Measurements from ENCODE around the gene IRAK4. TPM values are rescaled to one million over a fixed set of nuclear protein-coding genes. Genes with fewer than 3 reads are reported as not detected.
"Not testable (repeated sequence)": the region's sequence is repeated elsewhere in the genome, so short reads cannot be mapped to it uniquely, and the experiment has no call there.

The IRAK4 gene
- total RNA-seq, 2 experiments from 2014 or later, result 32.9 to 37.7 TPM

DNA sequence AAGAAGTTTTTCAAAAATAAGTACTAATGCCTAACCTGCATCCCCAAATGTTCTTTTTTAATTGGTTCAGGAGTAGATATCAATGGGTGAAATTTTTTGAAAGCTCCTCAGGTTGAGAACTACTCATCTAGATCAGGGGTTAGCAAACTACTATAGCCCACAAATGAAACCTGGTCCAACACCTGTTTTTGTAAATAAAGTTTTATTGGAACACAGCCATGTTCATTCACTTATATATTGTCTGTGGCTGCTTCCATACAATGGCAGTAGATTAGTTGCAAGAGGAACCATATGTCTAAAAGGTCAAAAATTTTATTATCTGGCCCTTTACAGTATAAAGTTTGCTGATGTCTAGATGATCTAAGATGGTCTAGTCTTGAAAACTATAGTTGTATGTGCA is 13.9 kb upstream of the IRAK4 start:
- H3K27ac Mint-ChIP-seq, result no peak overlapping the region
- no peak overlapping the region for H3K4me3 Mint-ChIP-seq
- peaks cover 41% of the 10 kb centered on the region for H3K36me3 Mint-ChIP-seq (ENCODE audit: low read depth)
- ATAC-seq (no peak), DNase-seq (no peak)
- H3K9me3 Mint-ChIP-seq (ENCODE audit: insufficient read depth), result no peaks in the 10 kb centered on the region
- ChIA-PET CTCF (no interaction called here), POLR2A (no interaction called here)
- H3K27me3 Mint-ChIP-seq (ENCODE audit: low read depth), result no peaks in the 10 kb centered on the region
- peaks cover 9% of the 10 kb centered on the region for H3K4me1 Mint-ChIP-seq (ENCODE audit: low read depth)

DNA sequence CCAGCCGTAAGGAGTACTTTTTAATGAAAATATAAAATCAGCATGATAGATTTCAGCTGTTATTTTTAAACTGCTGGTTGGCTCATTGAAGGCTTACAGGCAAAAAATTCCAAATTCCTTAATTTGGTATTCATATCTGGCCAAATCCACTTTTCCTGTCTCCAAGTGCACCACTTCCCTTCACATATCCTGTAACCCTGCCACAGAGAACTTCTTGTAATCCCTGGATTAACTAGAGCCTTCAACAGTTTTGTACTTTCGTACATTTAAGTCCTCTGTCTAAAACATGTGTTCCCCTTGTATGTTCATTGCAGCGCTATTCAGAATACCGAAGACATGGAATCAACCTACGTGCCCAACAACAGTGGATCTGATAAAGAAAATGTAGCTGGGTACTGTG is 9.7 kb upstream of the IRAK4 start:
- ChIA-PET POLR2A (interaction anchor here (1.6 kb wide), 1 partner anchor 10 kb away, joined by 6 read pairs; the partner anchor contains the start of genes IRAK4 and PUS7L), CTCF (no interaction called here)
- ATAC-seq, result no peak
- Mint-ChIP-seq H3K36me3 (ENCODE audit: low read depth) (peaks cover 48% of the 10 kb centered on the region), H3K4me3 (no peak overlapping the region), H3K27ac (no peak overlapping the region), H3K9me3 (ENCODE audit: insufficient read depth) (peaks cover 4% of the 10 kb centered on the region), H3K27me3 (ENCODE audit: low read depth) (no peaks in the 10 kb centered on the region), H3K4me1 (ENCODE audit: low read depth) (peaks cover 16% of the 10 kb centered on the region)
- DNase-seq, result no peak

DNA sequence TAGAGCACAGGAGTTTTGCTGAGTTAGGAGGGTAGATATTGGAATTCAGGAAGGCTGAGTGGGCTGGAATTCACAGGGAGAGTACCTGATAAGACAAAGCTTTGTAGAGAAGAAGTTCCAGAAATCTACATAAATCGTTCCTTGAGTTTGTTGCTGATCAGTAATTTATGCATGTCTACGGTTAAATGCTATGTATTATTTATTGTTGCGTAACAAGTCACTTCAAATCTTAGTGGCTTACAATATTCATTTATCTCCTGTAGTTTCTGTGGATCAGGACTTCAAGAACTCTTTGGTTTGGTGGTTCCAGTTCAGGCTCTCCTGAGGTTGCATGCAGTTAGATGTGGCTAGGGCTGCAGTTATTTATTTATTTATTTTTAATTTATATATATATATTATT is 7.9 kb upstream of the IRAK4 start:
- H3K9me3 Mint-ChIP-seq (ENCODE audit: insufficient read depth), result peaks cover 4% of the 10 kb centered on the region
- H3K36me3 Mint-ChIP-seq (ENCODE audit: low read depth), result peaks cover 52% of the 10 kb centered on the region
- POLR2A ChIA-PET, result no interaction called here
- ATAC-seq (no peak), DNase-seq (no peak)
- CTCF ChIA-PET, result interaction anchor here (1.2 kb wide), 1 partner anchor 8 kb away, joined by 5 read pairs; the partner anchor contains the start of genes IRAK4 and PUS7L
- no peak overlapping the region for H3K4me3 Mint-ChIP-seq
- H3K27ac Mint-ChIP-seq, result no peak overlapping the region
- no peaks in the 10 kb centered on the region for H3K27me3 Mint-ChIP-seq (ENCODE audit: low read depth)
- peaks cover 28% of the 10 kb centered on the region for H3K4me1 Mint-ChIP-seq (ENCODE audit: low read depth)

DNA sequence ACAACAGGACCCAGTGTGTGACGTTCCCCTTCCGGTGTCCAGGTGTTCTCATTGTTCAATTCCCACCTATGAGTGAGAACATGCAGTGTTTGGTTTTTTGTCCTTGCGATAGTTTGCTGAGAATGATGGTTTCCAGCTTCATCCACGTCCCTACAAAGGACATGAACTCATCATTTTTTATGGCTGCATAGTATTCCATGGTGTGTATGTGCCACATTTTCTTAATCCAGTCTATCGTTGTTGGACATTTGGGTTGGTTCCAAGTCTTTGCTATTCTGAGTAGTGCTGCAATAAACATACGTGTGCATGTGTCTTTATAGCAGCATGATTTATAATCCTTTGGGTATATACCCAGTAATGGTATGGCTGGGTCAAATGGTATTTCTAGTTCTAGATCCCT is 7.4 kb upstream of the IRAK4 start:
- peaks cover 30% of the 10 kb centered on the region for H3K4me1 Mint-ChIP-seq (ENCODE audit: low read depth)
- H3K27me3 Mint-ChIP-seq (ENCODE audit: low read depth); CTCF ChIA-PET; DNase-seq; H3K4me3 Mint-ChIP-seq; H3K9me3 Mint-ChIP-seq (ENCODE audit: insufficient read depth); POLR2A ChIA-PET; H3K27ac Mint-ChIP-seq; ATAC-seq: not testable (repeated sequence)
- peaks cover 53% of the 10 kb centered on the region for H3K36me3 Mint-ChIP-seq (ENCODE audit: low read depth)

DNA sequence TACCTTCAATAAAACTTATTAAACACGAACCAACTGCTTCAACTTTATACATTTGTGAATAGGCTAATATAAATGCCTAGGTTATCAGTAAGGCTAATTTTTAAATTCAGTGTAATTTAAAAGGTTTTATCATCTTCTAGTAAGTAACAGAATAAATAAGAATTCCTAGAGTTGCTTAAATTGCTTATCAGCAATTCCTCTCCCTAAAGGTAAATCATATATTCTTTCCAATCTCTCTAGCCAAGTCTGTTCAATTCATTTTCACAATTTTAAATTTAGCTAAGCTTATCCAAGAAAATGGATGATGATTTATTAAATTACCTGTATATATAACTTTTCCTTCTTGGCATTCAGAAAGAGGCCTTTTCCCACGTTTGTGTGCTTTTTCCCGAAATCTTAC is 4.7 kb upstream of the IRAK4 start:
- no peak for DNase-seq
- Mint-ChIP-seq H3K4me1 (ENCODE audit: low read depth) (peaks cover 41% of the 10 kb centered on the region), H3K27ac (no peak overlapping the region), H3K36me3 (ENCODE audit: low read depth) (peaks cover 52% of the 10 kb centered on the region), H3K27me3 (ENCODE audit: low read depth) (no peaks in the 10 kb centered on the region), H3K9me3 (ENCODE audit: insufficient read depth) (peaks cover 4% of the 10 kb centered on the region), H3K4me3 (no peak overlapping the region)
- POLR2A ChIA-PET, result no interaction called here
- CTCF ChIA-PET, result interaction anchor here (1.3 kb wide), 1 partner anchor 128 kb away, joined by 3 read pairs; no protein-coding TSS in a partner anchor
- no peak for ATAC-seq

DNA sequence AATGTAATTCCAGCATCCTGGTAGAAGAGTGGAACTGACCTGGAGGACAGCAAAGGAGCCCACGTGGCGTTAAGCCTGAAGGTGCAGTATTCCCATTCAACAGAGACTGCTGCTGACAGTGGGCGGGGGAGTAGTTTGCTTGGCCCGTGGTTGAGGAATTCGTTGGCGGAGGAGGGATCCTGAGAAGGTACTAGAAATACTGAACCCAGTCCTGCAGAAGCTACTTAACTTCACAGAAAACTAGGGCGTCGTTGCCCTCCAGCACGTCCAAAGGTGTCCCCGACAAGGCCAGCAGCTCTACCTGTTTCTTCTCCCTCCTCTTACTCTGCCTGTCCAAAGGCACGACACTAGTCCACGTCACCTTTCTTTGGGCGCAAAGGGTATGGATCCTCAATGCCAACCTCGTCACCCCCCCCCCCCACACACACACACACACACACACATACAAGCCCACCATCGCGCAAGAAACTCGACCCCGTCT is 464 bp upstream of the IRAK4 start:
- Mint-ChIP-seq H3K4me3 (peak overlapping the region; percentile 97), H3K27me3 (ENCODE audit: low read depth) (no peaks in the 10 kb centered on the region), H3K27ac (peak overlapping the region; percentile 99), H3K4me1 (ENCODE audit: low read depth) (peaks cover 61% of the 10 kb centered on the region), H3K36me3 (ENCODE audit: low read depth) (peaks cover 53% of the 10 kb centered on the region), H3K9me3 (ENCODE audit: insufficient read depth) (no peaks in the 10 kb centered on the region)
- POLR2A ChIA-PET, result interaction anchor here (0.9 to 3.0 kb wide), 6 partner anchors 9 to 53 kb away, joined by 3 to 42 read pairs (median 8); partner anchors contain the start of gene TWF1
- peak; percentile 20 for ATAC-seq
- CTCF ChIA-PET, result interaction anchor here (1.2 to 2.0 kb wide), 3 partner anchors 8 to 48 kb away, joined by 3 to 26 read pairs (median 5); partner anchors contain the start of gene TWF1
- no peak for DNase-seq

DNA sequence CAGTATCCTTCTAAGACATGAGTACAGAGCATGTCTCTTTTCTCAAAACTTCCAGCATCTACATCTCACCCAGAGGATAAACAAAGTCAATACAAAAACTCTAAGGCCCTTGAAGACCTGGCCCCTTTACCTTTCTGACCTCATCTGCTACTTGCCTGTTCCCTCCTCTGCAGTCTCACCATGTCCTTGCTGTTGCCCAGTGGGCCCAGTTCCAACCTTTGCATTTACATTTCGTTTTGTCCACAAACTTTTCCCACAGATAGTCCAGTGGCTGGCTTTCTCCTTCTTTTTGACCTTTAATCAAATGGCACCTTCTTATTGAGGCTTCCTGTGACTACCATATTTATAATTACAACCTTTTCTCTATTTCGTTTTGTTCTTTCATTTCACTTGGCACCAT is 1.6 kb downstream of the IRAK4 start:
- DNase-seq (no peak), ATAC-seq (no peak)
- CTCF ChIA-PET, result interaction anchor here (1.7 kb wide), 1 partner anchor 123 kb away, joined by 7 read pairs; no protein-coding TSS in a partner anchor
- no peaks in the 10 kb centered on the region for H3K27me3 Mint-ChIP-seq (ENCODE audit: low read depth)
- H3K4me3 Mint-ChIP-seq, result peak overlapping the region; percentile 97
- peaks cover 51% of the 10 kb centered on the region for H3K36me3 Mint-ChIP-seq (ENCODE audit: low read depth)
- no peaks in the 10 kb centered on the region for H3K9me3 Mint-ChIP-seq (ENCODE audit: insufficient read depth)
- H3K4me1 Mint-ChIP-seq (ENCODE audit: low read depth), result peaks cover 55% of the 10 kb centered on the region
- peak overlapping the region; percentile 99 for H3K27ac Mint-ChIP-seq
- POLR2A ChIA-PET, result interaction anchor here (1.0 to 3.0 kb wide), 3 partner anchors 12 to 46 kb away, joined by 4 to 42 read pairs (median 4); partner anchors contain the start of gene TWF1

DNA sequence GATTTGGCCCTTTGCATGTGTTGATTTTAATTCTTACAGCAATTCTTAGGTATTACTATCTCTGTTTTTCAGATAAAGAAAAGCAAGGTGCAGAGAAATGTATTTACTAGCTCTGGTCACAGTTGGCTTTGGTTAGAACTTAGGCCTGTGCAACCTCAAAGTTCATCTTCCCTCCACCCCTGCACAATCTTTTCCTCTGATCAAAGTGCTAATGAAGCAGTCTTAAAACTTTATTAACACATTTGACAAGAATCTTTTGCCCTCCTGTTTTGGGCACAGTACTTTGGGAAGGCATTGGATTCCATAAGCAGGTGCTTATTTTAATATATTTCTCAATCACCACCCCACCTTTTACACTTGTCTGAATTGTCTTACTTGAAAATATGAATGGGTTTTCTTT is 2.7 kb downstream of the IRAK4 start:
- H3K4me3 Mint-ChIP-seq, result peak overlapping the region; percentile 46
- H3K36me3 Mint-ChIP-seq (ENCODE audit: low read depth), result peaks cover 44% of the 10 kb centered on the region
- H3K27me3 Mint-ChIP-seq (ENCODE audit: low read depth), result no peaks in the 10 kb centered on the region
- ChIA-PET CTCF (no interaction called here), POLR2A (interaction anchor here (3.0 kb wide), 1 partner anchor 45 kb away, joined by 42 read pairs; the partner anchor contains the start of gene TWF1)
- ATAC-seq (no peak), DNase-seq (no peak)
- H3K4me1 Mint-ChIP-seq (ENCODE audit: low read depth), result peaks cover 48% of the 10 kb centered on the region
- H3K9me3 Mint-ChIP-seq (ENCODE audit: insufficient read depth), result no peaks in the 10 kb centered on the region
- peak overlapping the region; percentile 22 for H3K27ac Mint-ChIP-seq

DNA sequence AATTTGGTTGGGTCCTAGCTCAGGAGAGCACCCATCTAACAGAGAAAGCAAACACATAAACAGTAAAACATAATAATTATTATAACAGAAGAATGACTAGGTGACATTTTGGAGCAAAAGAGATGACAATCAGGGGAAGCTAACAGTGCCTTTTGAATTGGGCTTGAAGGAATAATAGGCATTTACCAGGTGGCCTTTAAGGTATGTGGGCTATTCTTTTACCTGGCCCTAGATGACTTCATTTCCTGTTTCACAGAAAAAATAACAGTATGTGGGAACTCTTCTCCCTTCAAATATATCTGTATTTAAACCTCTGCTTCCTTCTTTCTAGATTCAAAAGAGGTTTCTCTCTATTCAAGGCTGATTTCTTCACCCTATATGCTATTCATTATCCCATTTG is 3.8 kb downstream of the IRAK4 start:
- ATAC-seq, result no peak
- Mint-ChIP-seq H3K27me3 (ENCODE audit: low read depth) (no peaks in the 10 kb centered on the region), H3K9me3 (ENCODE audit: insufficient read depth) (no peaks in the 10 kb centered on the region), H3K4me3 (no peak overlapping the region), H3K36me3 (ENCODE audit: low read depth) (peaks cover 39% of the 10 kb centered on the region), H3K27ac (no peak overlapping the region), H3K4me1 (ENCODE audit: low read depth) (peaks cover 40% of the 10 kb centered on the region)
- no peak for DNase-seq
- ChIA-PET CTCF (interaction anchor here (0.6 to 1.5 kb wide), 4 partner anchors 10 to 121 kb away, joined by 3 to 6 read pairs (median 4); no protein-coding TSS in a partner anchor), POLR2A (interaction anchor here (1.6 kb wide), 1 partner anchor 44 kb away, joined by 4 read pairs; the partner anchor contains the start of gene TWF1)

DNA sequence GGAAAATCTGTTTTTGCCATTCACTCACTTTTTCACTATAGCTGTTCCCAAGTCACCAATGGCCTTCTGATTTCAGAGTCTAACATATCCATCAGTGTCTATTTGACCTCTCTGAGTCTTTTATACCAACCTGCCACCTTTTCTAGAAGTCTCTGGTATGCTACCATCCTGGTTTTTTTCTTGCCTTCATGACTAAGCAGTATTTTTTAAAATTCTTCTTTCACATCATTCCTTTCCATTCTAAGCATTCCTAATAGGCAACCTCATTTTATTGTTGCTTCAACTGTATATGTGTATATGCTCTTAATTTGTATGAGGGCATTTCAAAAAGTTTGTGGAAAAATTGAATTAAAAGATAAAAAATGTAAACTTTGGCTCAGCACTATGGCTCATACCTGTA is 5.0 kb downstream of the IRAK4 start:
- Mint-ChIP-seq H3K9me3 (ENCODE audit: insufficient read depth) (no peaks in the 10 kb centered on the region), H3K4me1 (ENCODE audit: low read depth) (peaks cover 33% of the 10 kb centered on the region), H3K27ac (no peak overlapping the region), H3K27me3 (ENCODE audit: low read depth) (no peaks in the 10 kb centered on the region), H3K36me3 (ENCODE audit: low read depth) (peaks cover 46% of the 10 kb centered on the region), H3K4me3 (no peak overlapping the region)
- ATAC-seq, result no peak
- ChIA-PET CTCF (no interaction called here), POLR2A (interaction anchor here (1.6 kb wide), 1 partner anchor 43 kb away, joined by 4 read pairs; the partner anchor contains the start of gene TWF1)
- DNase-seq, result no peak

DNA sequence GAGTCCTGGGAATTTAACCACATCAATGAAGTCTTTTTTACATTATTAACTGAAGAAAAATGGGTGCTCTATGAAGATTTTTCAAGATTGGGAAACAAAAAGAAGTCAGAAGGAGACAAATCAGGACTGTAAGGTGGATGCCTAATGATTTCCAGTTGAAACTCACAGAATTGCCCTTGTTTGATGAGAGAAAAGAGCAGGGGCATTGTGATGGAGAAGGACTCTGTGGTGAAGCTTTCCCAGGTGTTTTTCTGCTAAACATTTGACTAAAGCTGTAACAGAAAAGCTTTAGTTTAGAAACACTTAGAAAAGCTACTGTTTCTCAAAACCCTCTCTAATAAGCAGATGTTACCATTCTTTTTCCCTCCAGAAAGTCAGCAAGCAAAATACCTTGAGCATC is 5.8 kb downstream of the IRAK4 start:
- Mint-ChIP-seq H3K36me3 (ENCODE audit: low read depth) (peaks cover 46% of the 10 kb centered on the region), H3K9me3 (ENCODE audit: insufficient read depth) (no peaks in the 10 kb centered on the region), H3K27ac (no peak overlapping the region), H3K4me1 (ENCODE audit: low read depth) (peaks cover 31% of the 10 kb centered on the region), H3K27me3 (ENCODE audit: low read depth) (no peaks in the 10 kb centered on the region), H3K4me3 (no peak overlapping the region)
- ChIA-PET CTCF (interaction anchor here (0.8 kb wide), 1 partner anchor 16 kb away, joined by 3 read pairs; no protein-coding TSS in a partner anchor), POLR2A (no interaction called here)
- DNase-seq, result no peak
- ATAC-seq, result no peak

DNA sequence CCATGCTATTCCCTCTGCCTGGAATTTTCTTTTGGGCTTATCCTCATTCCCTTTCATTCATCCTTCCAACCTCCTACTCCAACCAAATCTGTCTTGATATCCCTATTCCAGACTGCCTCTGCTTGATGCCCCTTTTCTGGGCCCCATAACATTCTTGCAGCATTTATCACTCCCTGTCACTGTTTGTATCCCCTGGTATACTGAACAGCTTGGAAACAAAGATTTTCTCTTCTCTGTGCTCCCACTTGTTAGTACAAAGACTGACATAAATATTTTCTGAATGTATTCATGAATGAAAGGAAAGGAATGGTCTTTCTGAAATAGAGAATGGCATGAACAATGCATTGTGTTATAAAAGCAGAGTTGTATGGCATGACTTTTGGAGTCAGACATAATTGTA is 7.5 kb downstream of the IRAK4 start:
- Mint-ChIP-seq H3K4me3 (no peak overlapping the region), H3K9me3 (ENCODE audit: insufficient read depth) (no peaks in the 10 kb centered on the region), H3K27me3 (ENCODE audit: low read depth) (no peaks in the 10 kb centered on the region), H3K4me1 (ENCODE audit: low read depth) (peaks cover 22% of the 10 kb centered on the region), H3K36me3 (ENCODE audit: low read depth) (peaks cover 51% of the 10 kb centered on the region), H3K27ac (no peak overlapping the region)
- no peak for ATAC-seq
- CTCF ChIA-PET, result no interaction called here
- no peak for DNase-seq
- POLR2A ChIA-PET, result interaction anchor here (0.6 kb wide), 1 partner anchor 13 kb away, joined by 3 read pairs; no protein-coding TSS in a partner anchor

All from activated CD8-positive, alpha-beta T cell treated with anti-CD3 and anti-CD28 coated beads, Interleukin-2, amount 10 ng/mL, durations not matched to agents 7 days and 5 days (primary cell).